ENCODE results near the gene ZNF263. TPM values are rescaled to one million over a fixed set of nuclear protein-coding genes. Genes with fewer than 3 reads are reported as not detected.

The ZNF263 gene
- total and polyA plus RNA-seq, 2 of the 13 experiments (the other 11 are each of a cell fraction or from before 2014, with no cell fraction given): 10.2 to 41.2 TPM

DNA sequence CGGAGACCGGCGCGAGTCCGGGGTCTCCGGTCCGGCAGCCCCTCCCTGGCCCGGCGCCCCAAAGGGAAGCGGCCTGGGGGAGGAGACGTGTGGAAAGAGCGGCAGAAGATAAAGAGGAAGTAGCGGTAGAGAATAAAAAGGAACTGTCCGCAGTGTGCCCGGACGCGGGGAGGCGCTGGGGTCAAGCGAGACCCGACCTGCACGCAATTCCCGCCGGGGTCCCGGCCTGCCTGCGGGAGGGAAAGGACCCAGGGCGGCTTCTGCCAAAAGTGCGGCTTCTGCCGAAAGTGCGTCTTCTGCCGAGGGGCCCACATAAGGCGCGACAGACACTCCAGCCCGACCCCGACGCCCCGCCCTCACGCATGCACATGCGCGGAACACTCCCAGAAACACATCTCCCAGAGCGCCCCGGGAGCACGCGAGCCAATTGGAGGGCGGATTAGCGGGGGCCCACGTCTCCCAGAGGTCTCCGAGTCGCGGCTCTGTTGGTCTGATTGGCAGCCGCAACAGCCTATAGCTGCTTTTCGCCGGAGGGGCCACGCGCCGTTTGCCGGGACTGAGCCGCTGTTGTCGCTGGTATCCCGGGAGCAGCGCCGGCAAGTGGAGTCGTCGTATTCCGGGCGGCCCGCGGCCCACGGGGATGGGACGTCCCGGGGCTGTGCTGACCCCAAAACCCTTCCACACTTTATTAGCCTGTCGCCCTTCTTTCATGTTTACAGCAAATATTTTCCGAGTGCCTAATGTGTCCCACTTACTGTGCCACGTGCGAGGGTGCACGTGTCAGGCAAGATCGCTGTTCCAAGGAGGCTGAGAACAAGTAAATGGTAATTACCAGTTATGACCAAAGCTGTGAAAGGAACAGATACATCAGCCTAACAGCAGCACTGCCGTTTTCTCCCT, 18.9 kb upstream of the ZNF263 start (continued):
- TF ChIP-seq, protein P1, sequence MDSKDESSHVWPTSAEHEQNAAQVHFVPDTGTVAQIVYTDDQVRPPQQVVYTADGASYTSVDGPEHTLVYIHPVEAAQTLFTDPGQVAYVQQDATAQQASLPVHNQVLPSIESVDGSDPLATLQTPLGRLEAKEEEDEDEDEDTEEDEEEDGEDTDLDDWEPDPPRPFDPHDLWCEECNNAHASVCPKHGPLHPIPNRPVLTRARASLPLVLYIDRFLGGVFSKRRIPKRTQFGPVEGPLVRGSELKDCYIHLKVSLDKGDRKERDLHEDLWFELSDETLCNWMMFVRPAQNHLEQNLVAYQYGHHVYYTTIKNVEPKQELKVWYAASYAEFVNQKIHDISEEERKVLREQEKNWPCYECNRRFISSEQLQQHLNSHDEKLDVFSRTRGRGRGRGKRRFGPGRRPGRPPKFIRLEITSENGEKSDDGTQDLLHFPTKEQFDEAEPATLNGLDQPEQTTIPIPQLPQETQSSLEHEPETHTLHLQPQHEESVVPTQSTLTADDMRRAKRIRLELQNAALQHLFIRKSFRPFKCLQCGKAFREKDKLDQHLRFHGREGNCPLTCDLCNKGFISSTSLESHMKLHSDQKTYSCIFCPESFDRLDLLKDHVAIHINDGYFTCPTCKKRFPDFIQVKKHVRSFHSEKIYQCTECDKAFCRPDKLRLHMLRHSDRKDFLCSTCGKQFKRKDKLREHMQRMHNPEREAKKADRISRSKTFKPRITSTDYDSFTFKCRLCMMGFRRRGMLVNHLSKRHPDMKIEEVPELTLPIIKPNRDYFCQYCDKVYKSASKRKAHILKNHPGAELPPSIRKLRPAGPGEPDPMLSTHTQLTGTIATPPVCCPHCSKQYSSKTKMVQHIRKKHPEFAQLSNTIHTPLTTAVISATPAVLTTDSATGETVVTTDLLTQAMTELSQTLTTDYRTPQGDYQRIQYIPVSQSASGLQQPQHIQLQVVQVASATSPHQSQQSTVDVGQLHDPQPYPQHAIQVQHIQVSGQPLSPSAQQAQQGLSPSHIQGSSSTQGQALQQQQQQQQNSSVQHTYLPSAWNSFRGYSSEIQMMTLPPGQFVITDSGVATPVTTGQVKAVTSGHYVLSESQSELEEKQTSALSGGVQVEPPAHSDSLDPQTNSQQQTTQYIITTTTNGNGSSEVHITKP (CRISPR knock-in tag; IDR thresholded peaks at IDR 0.05; ENCODE audit: low read depth): 0 out of 2 replicates have a peak, but pooled peaks have one; percentile 38
- TF ChIP-seq, protein P2, sequence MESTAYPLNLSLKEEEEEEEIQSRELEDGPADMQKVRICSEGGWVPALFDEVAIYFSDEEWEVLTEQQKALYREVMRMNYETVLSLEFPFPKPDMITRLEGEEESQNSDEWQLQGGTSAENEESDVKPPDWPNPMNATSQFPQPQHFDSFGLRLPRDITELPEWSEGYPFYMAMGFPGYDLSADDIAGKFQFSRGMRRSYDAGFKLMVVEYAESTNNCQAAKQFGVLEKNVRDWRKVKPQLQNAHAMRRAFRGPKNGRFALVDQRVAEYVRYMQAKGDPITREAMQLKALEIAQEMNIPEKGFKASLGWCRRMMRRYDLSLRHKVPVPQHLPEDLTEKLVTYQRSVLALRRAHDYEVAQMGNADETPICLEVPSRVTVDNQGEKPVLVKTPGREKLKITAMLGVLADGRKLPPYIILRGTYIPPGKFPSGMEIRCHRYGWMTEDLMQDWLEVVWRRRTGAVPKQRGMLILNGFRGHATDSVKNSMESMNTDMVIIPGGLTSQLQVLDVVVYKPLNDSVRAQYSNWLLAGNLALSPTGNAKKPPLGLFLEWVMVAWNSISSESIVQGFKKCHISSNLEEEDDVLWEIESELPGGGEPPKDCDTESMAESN (CRISPR knock-in tag; conservative IDR thresholded peaks at IDR 0.05): no peak; the same call in 1 of the 2 replicates
- no peak; the same call in 1 of the 2 replicates for TF ChIP-seq ZNF543 (CRISPR knock-in tag; IDR thresholded peaks at IDR 0.05)
- TF ChIP-seq KMT2B (CRISPR knock-in tag; IDR thresholded peaks at IDR 0.05): peak; percentile 64; the same call in 1 of the 2 replicates
- TF ChIP-seq SRY (CRISPR knock-in tag; IDR thresholded peaks at IDR 0.05): peak; percentile 69; the same call in 1 of the 2 replicates
- TF ChIP-seq IRX3 (CRISPR knock-in tag; IDR thresholded peaks at IDR 0.05; ENCODE audit: borderline replicate concordance, low read depth): no peak
- TF ChIP-seq FOSL2 (CRISPR knock-in tag; IDR thresholded peaks at IDR 0.05): peak; percentile 28; the same call in 1 of the 2 replicates
- no peak for TF ChIP-seq ZSCAN25 (CRISPR knock-in tag; IDR thresholded peaks at IDR 0.05)
- TF ChIP-seq ZBTB42 (CRISPR knock-in tag; IDR thresholded peaks at IDR 0.05): 0 out of 2 replicates have a peak, but pooled peaks have one; percentile 36
- TF ChIP-seq ZNF572 (CRISPR knock-in tag; IDR thresholded peaks at IDR 0.05): no peak
- no peak for TF ChIP-seq ZBTB8A (CRISPR knock-in tag; IDR thresholded peaks at IDR 0.05; ENCODE audit: borderline replicate concordance, low read depth)
- TF ChIP-seq ATM (IDR thresholded peaks at IDR 0.05; ENCODE audit: borderline replicate concordance): no peak
- TF ChIP-seq ZFP37 (CRISPR knock-in tag; IDR thresholded peaks at IDR 0.05; ENCODE audit: borderline replicate concordance): no peak
- no peak for TF ChIP-seq NR1H2 (CRISPR knock-in tag; IDR thresholded peaks at IDR 0.05; ENCODE audit: borderline replicate concordance, low read depth)
- no peak for TF ChIP-seq MYNN (CRISPR knock-in tag; IDR thresholded peaks at IDR 0.05; ENCODE audit: low read depth)
- TF ChIP-seq, protein P3, sequence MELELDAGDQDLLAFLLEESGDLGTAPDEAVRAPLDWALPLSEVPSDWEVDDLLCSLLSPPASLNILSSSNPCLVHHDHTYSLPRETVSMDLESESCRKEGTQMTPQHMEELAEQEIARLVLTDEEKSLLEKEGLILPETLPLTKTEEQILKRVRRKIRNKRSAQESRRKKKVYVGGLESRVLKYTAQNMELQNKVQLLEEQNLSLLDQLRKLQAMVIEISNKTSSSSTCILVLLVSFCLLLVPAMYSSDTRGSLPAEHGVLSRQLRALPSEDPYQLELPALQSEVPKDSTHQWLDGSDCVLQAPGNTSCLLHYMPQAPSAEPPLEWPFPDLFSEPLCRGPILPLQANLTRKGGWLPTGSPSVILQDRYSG (CRISPR knock-in tag; IDR thresholded peaks at IDR 0.05): no peak; the same call in none of the 2 replicates
- peak; percentile 7; the same call in 1 of the 2 replicates for TF ChIP-seq ZNF614 (CRISPR knock-in tag; IDR thresholded peaks at IDR 0.05; ENCODE audit: borderline replicate concordance)

All from HepG2 (cell line).